DND-41 (cell line): ENCODE measurements around the gene ETFDH.
"Not testable (repeated sequence)": the region's sequence is repeated elsewhere in the genome, so short reads cannot be mapped to it uniquely, and the experiment has no call there.

ENCODE experiments used
- ATAC-seq: fragments of 200-7000 bp; cut with Tn5 transposase; 3 replicates; pipeline ENCODE4 v1.9.1; 2021; ENCODE audit warnings: low read depth; ENCODE audit not compliant: insufficient read depth
- DNase-seq: peaks from one replicate; pipeline ENCODE4 v3.0.0-alpha.2; 2020
- H2AFZ ChIP-seq: 2 replicates; pipeline ENCODE4 v1.6.0; 2012; ENCODE audit warnings: low read depth, low read length
- H3K27ac ChIP-seq: 2 replicates; pipeline ENCODE4 v1.5.1; 2012; ENCODE audit warnings: low read length, inconsistent platforms
- H3K27me3 ChIP-seq: fragments of 200-600 bp; sonication (generic); 2 replicates; pipeline ENCODE4 v1.6.0; 2012; ENCODE audit warnings: low read length, mild to moderate bottlenecking, inconsistent platforms; ENCODE audit not compliant: insufficient read depth, poor library complexity
- H3K36me3 ChIP-seq: 2 replicates; pipeline ENCODE4 v1.5.1; 2012; ENCODE audit warnings: low read length, inconsistent platforms; ENCODE audit not compliant: insufficient read depth
- H3K4me1 ChIP-seq: 2 replicates; pipeline ENCODE4 v1.5.1; 2012; ENCODE audit warnings: mild to moderate bottlenecking, low read length; ENCODE audit not compliant: insufficient read depth
- H3K4me2 ChIP-seq: 2 replicates; pipeline ENCODE4 v1.6.0; 2012; ENCODE audit warnings: mild to moderate bottlenecking, moderate library complexity, low read length, inconsistent platforms; ENCODE audit not compliant: insufficient read depth
- H3K4me3 ChIP-seq, 2 experiments: fragments of 200-600 bp in 1 of 2; shearing (Covaris generic) in 1 of 2; 2 replicates each; pipeline ENCODE4 v1.5.1; 2012 to 2016; ENCODE audit warnings: inconsistent platforms in 2 of 2, low read length in 2 of 2, mild to moderate bottlenecking in 2 of 2, low read depth in 1 of 2, moderate library complexity in 1 of 2
- H3K79me2 ChIP-seq: 2 replicates; pipeline ENCODE4 v1.6.0; 2012; ENCODE audit warnings: low read length, inconsistent platforms; ENCODE audit not compliant: insufficient read depth
- H3K9ac ChIP-seq: 2 replicates; pipeline ENCODE4 v1.6.0; 2012; ENCODE audit warnings: low read depth, mild to moderate bottlenecking, inconsistent platforms, low read length, moderate library complexity
- H3K9me3 ChIP-seq: 2 replicates; pipeline ENCODE4 v1.5.1; 2012; ENCODE audit warnings: low read length, moderate library complexity, mild to moderate bottlenecking, inconsistent platforms; ENCODE audit not compliant: insufficient read depth, severe bottlenecking
- H4K20me1 ChIP-seq: 2 replicates; pipeline ENCODE4 v1.6.0; 2012; ENCODE audit warnings: low read length; ENCODE audit not compliant: insufficient read depth
- CTCF ChIP-seq: IDR thresholded peaks from 2 replicates; pipeline ENCODE4 v1.5.1; 2012; ENCODE audit warnings: borderline replicate concordance, low read length, moderate library complexity, mild to moderate bottlenecking; ENCODE audit not compliant: poor library complexity, severe bottlenecking; ENCODE audit errors: extremely low read depth
- EZH2 ChIP-seq: IDR thresholded peaks from 3 replicates; pipeline ENCODE4 v1.6.1; 2012; ENCODE audit warnings: borderline replicate concordance, low read depth, mild to moderate bottlenecking, moderate library complexity, low read length, inconsistent platforms; ENCODE audit not compliant: severe bottlenecking

The ETFDH gene

DNA sequence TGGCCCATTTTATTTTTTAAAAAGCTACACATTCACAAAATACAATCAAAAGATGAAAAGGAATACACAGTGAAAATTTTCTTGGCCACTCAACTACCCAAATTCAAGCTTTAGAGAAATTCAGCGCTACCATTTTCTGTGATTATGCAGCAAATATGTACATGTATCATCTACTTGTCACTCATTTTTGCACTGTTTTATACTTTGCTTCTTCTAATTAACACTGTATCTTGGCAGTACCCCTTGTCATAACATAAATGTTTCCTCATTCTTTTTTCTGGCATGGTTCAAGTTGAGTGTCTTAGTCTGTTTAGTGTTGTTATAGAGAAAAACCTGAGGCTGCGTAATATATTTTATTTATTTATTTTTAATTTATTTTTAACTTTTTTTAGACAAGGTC lies 66.8 kb downstream of the ETFDH start:
- Histone ChIP-seq H4K20me1 (no peaks in the 10 kb centered on the region), H3K4me3 (no peak overlapping the region), H3K27ac (no peak overlapping the region), H3K79me2 (no peaks in the 10 kb centered on the region), H3K36me3 (no peaks in the 10 kb centered on the region), H3K4me2 (no peak overlapping the region), H3K9me3 (no peaks in the 10 kb centered on the region), H2AFZ (no peak overlapping the region), H3K9ac (no peak overlapping the region), H3K4me1 (no peaks in the 10 kb centered on the region), H3K27me3 (no peaks in the 10 kb centered on the region)
- TF ChIP-seq EZH2 = no peak
- TF ChIP-seq CTCF = no peak
- no peak for DNase-seq
- no peak for ATAC-seq

GRCh38 chr4:158739600-158739999 lies 67.5 kb downstream of the ETFDH start:
- DNase-seq = no peak
- Histone ChIP-seq H3K36me3 (no peaks in the 10 kb centered on the region), H4K20me1 (no peaks in the 10 kb centered on the region), H3K4me2 (no peak overlapping the region), H3K27ac (no peak overlapping the region), H3K27me3 (no peaks in the 10 kb centered on the region), H3K4me1 (no peaks in the 10 kb centered on the region), H3K79me2 (no peaks in the 10 kb centered on the region), H2AFZ (no peak overlapping the region), H3K4me3 (no peak overlapping the region), H3K9me3 (no peaks in the 10 kb centered on the region), H3K9ac (no peak overlapping the region)
- ATAC-seq = no peak
- TF ChIP-seq EZH2 = no peak
- TF ChIP-seq CTCF = no peak

DNA sequence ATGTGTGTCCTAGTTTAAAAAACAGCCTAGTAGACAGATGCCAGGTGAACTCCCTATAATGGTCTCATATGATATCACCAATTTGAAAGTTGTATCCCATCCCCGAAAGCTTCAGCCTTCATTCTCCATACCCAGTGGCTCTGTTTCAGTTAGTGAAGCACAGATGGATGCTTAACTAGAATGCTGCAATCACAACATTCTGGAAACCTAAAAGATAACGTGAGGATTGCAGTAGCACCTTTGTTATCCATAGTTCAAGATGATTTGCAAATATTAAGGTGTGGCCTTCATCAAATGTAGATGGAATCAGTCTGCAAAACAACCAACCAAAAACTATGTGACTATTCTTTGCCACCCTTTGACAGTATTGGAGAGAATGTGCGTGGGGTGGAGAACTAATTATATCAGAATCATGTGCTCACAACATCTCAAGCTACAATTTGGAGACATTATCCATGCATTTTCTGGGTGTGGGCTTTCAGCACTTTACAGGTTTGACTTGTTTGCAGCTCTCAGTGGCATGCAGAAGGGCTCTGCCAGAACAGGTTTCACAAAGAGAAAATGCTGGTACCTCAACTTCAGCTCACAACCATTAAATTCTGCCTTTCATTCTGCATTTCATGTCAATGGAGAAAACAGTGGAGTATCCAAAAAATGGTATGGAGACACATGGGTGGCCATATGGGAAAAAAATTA lies 69.4 kb downstream of the ETFDH start:
- no peaks in the 10 kb centered on the region for H3K27me3 ChIP-seq
- H2AFZ ChIP-seq = no peak overlapping the region
- ATAC-seq = no peak
- no peak for TF ChIP-seq CTCF
- no peak for TF ChIP-seq EZH2
- H3K4me3 ChIP-seq = no peak overlapping the region
- H3K9me3 ChIP-seq = no peaks in the 10 kb centered on the region
- no peaks in the 10 kb centered on the region for H3K79me2 ChIP-seq
- H4K20me1 ChIP-seq = no peaks in the 10 kb centered on the region
- no peaks in the 10 kb centered on the region for H3K4me1 ChIP-seq
- H3K9ac ChIP-seq = no peak overlapping the region
- DNase-seq = no peak
- H3K4me2 ChIP-seq = no peak overlapping the region
- no peaks in the 10 kb centered on the region for H3K36me3 ChIP-seq
- no peak overlapping the region for H3K27ac ChIP-seq

DNA sequence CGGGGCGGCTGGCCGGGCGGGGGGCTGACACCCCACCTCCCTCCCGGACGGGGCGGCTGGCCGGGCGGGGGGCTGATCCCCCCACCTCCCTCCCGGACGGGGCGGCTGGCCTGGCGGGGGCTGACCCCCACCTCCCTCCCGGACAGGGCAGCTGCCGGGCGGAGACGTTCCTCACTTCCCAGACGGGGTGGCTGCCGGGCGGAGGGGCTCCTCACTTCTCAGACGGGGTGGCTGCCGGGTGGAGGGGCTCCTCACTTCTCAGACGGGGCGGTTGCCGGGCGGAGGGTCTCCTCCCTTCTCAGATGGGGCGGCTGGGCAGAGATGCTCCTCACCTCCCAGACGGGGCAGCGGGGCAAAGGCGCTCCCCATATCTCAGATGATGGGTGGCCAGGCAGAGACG lies 74.4 kb downstream of the ETFDH start:
- H2AFZ ChIP-seq, H3K27ac ChIP-seq, H3K79me2 ChIP-seq, H3K4me1 ChIP-seq, H3K4me3 ChIP-seq, H3K36me3 ChIP-seq, H3K9ac ChIP-seq, H3K9me3 ChIP-seq, DNase-seq, H3K4me2 ChIP-seq, H3K27me3 ChIP-seq, H4K20me1 ChIP-seq, ATAC-seq: not testable (repeated sequence)
